Heart left ventricle (tissue), 16 donors: ENCODE results near the gene ALOX5AP. TPM values are rescaled to one million over a fixed set of nuclear protein-coding genes. Genes with fewer than 3 reads are reported as not detected.
A peak's percentile ranks its signal among the peaks of the same experiment; 100 is the strongest.

Experiments used
- ATAC-seq, 4 donors: fragments of 200-7000 bp; cut with Tn5 transposase; one replicate each; pipeline ENCODE4 v1.9.1; 2020 to 2022; ENCODE audit warnings: moderate library complexity in 4 of 4, mild to moderate bottlenecking in 3 of 4, moderate number of reproducible peaks in 1 of 4
- DNase-seq, 5 donors: peaks; one replicate each; pipeline ENCODE4 v3.0.0-alpha.2; 2020
- H3K27ac ChIP-seq, 12 donors: fragments of 200-600 bp; sonication (generic) in 4 of 12; one replicate each; pipeline versions ENCODE4 v1.5.0 to v1.8.0; 2016 to 2022; ENCODE audit warnings: mild to moderate bottlenecking in 2 of 12
- H3K27me3 ChIP-seq, 9 donors: fragments of 200-600 bp; sonication (generic) in 2 of 9; one replicate each; pipeline versions ENCODE4 v1.5.1 to v1.8.0; 2016 to 2022; ENCODE audit warnings: mild to moderate bottlenecking in 3 of 9
- H3K36me3 ChIP-seq, 9 donors: fragments of 200-600 bp; sonication (generic) in 2 of 9; one replicate each; pipeline versions ENCODE4 v1.5.0 to v1.8.0; 2018 to 2022; ENCODE audit warnings: mild to moderate bottlenecking in 2 of 9
- H3K4me1 ChIP-seq, 12 donors: fragments of 200-600 bp; sonication (generic) in 4 of 12; one replicate each; pipeline versions ENCODE4 v1.5.0 to v1.8.0; 2016 to 2022; ENCODE audit warnings: mild to moderate bottlenecking in 3 of 12
- H3K4me3 ChIP-seq, 12 donors: fragments of 200-600 bp; sonication (generic) in 4 of 12; one replicate each; pipeline versions ENCODE4 v1.5.0 to v1.8.0; 2017 to 2022; ENCODE audit warnings: mild to moderate bottlenecking in 9 of 12, moderate library complexity in 4 of 12
- H3K9me3 ChIP-seq, 12 donors: fragments of 200-600 bp; sonication (generic) in 4 of 12; one replicate each; pipeline versions ENCODE4 v1.5.0 to v1.8.0; 2016 to 2022; ENCODE audit warnings: mild to moderate bottlenecking in 1 of 12
- CTCF ChIP-seq, 12 donors: fragments of 200-600 bp; sonication (generic) in 4 of 12; IDR thresholded peaks; one replicate each; pipeline versions ENCODE4 v1.5.0 to v1.8.0; 2018 to 2022; ENCODE audit warnings: antibody characterized with exemption in 12 of 12, mild to moderate bottlenecking in 5 of 12
- POLR2A ChIP-seq, 2 donors: fragments of 450-650 bp; IDR thresholded peaks; one replicate each; pipeline ENCODE4 v1.6.1; 2017; ENCODE audit warnings: antibody characterized with exemption in 2 of 2, mild to moderate bottlenecking in 2 of 2, moderate library complexity in 2 of 2
- WGBS, 4 donors: extraction: QIAGEN DNeasy Blood & Tissue Kit in 2 of 4; methylation state at CpG; one replicate each; pipeline versions ENCODE4 v1.1.5 to v1.1.7; 2013 to 2018; 5-methylcytosine and 5-hydroxymethylcytosine counted together
- intact Hi-C, 10 donors: fragments of 100-400 bp; cut with DNase I; formaldehyde crosslinking; loops; one replicate each; pipeline versions ENCODE4 v1.11.1 to v1.14.2; 2022
- polyA plus RNA-seq, 2 donors: library from polyadenylated mRNA; stranded (reverse); fragments of 200-250 nt; gene quantifications; one replicate each; pipeline ENCODE4 v1.2.3, GENCODE V29; 2013
- total RNA-seq, 9 donors: library from RNA; depleted of rRNA in 2 of 9; stranded (reverse); fragments of >200 nt in 2 of 9; fragmentation: NEBNext Ultra II Directional in 3 of 9; extraction: Animal tissue kit (Norgen Biotek cat#: 25700) in 3 of 9; gene quantifications; one replicate each; pipeline versions ENCODE4 v1.1.0 to v1.2.4, GENCODE V29; 2016 to 2023
- donor health status: ischemic (EF 13 %, LVEDD 7.1; RV severe dilation, severe dysfunction).
- donor health status: healthy with polysubstance abuse.
- donor health status: DM: no; HTN: yes; CAD: no.
- donor health status: DM: no; HTN: no; CAD: no.
- donor health status: ischemic (EF 25% LVEDD 6.9; RV normal size, moderate dysfunction).
- donor health status: ischemic (EF 25% LVEDD 5.7; RV mildly dilated, moderate dysfunction).
- donor health status: healthy.
- donor health status: DM: yes; HTN: yes; CAD: no.
- donor health status: ischemic (EF 35%, LVEDD 5.7; RV mildly dilated, moderate dysfunction).
- donor health status: nonischemic (EF 11% LVEDD 7.7; RV severe dilation, severe dysfunction).
- donor health status: DM: yes; HTN: yes; CAD: no.
- donor health status: PGD.
- donor health status: ischemic (EF 29% LVEDD 5.4; RV normal size, mild dysfunction).
- donor health status: nonischemic (EF 23%, LVEDD 6.1; RV moderate dilation, normal function).

The ALOX5AP gene
- total and polyA plus RNA-seq, 11 donors: 0.88 to 24.3 (median 8.8) TPM

DNA sequence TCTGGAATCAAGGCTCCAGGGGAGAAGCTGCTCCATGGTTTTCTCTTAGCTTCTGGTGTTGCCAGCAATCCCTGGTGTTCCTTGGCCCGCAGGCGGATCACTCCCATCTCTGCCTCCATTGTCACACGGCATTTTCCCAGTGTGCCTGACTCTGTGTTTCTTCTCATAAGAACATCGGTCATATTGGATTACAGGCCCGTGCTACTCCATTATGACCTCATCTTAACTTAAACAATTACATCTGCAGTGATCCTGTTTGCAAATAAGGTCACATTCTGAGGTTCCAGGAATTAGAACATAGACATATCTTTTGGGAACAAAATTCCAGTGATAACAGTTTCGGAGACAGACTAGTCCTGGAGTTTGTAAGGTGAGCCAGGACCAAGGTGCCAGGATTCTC, 23.5 kb upstream of the ALOX5AP start:
- TF ChIP-seq CTCF (IDR thresholded peaks at IDR 0.05) (no peak), POLR2A (IDR thresholded peaks at IDR 0.05) (no peak)
- ATAC-seq: no peak
- Histone ChIP-seq H3K36me3 (no peaks in the 10 kb centered on the region), H3K27me3 (no peaks in the 10 kb centered on the region), H3K9me3 (no peaks in the 10 kb centered on the region), H3K27ac (no peak overlapping the region), H3K4me1 (peaks cover 0 to 48% (median 8%) of the 10 kb centered on the region in 12 donors), H3K4me3 (no peak overlapping the region)
- 84 to 96% (median 94%) methylated on average over 6 of the region's 6 CpGs for WGBS, 4 donors
- intact Hi-C loops: no loop called here
- DNase-seq: no peak

GRCh38 chr13:30712536-30713532, 22.5 kb upstream of the ALOX5AP start:
- TF ChIP-seq CTCF (IDR thresholded peaks at IDR 0.05) (no peak), POLR2A (IDR thresholded peaks at IDR 0.05) (no peak)
- 61 to 70% (median 62%) methylated on average over 13 of the region's 13 CpGs for WGBS, 4 donors
- Histone ChIP-seq H3K4me3 (no peak overlapping the region), H3K4me1 (peaks cover 0 to 48% (median 8%) of the 10 kb centered on the region in 12 donors), H3K9me3 (no peaks in the 10 kb centered on the region), H3K36me3 (no peaks in the 10 kb centered on the region), H3K27ac (peak overlapping the region in 1 of 12 donors; percentile 14), H3K27me3 (no peaks in the 10 kb centered on the region)
- DNase-seq (peak in 2 of 5 donors; percentile 31 to 57), ATAC-seq (peak; percentile 57 to 91 (median 88))
- intact Hi-C loops: no loop called here

DNA sequence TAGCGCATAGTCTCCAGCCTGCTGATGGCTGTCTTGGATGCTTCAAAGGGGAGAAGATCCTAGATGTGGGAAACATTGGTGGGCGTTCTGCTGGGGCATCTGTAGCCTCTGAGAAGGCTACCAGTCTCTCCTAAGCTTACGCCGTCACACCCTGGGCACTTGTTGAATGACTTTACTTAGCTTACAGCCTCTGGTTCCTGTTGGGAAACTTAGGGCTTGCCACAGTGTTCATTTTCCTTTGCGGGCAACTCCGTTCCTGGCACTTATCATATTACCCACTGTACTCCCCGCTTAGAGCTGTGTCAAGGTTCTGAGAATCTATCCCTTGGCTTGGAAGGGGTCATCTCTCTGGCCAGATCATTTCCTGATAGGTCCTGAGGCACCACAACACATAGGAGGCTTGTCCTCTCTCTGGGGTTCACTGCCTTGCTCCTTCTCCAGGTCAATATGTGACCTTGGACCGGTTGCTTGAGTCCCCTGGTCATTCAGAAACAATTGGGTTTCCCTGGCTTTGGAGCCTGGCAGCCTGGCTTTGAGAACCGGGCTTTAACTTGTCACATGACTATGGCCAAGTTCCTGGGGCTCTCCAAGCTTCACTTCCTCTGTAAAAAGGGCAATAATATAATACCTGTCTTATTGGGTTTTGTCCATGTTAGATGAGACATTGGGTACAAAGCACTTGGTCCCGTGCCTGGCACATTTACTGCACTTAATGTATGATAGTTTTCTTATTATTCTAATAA, 20.5 kb upstream of the ALOX5AP start:
- Histone ChIP-seq H3K9me3 (no peaks in the 10 kb centered on the region), H3K36me3 (no peaks in the 10 kb centered on the region), H3K4me3 (no peak overlapping the region), H3K27me3 (peaks cover 0 to 3% (median 0%) of the 10 kb centered on the region in 9 donors), H3K27ac (no peak overlapping the region), H3K4me1 (peaks cover 0 to 59% (median 8%) of the 10 kb centered on the region in 12 donors)
- no peak for DNase-seq
- peak in 1 of 4 donors; percentile 19 for ATAC-seq
- 87 to 93% (median 89%) methylated on average over 10 of the region's 10 CpGs for WGBS, 4 donors
- TF ChIP-seq POLR2A (IDR thresholded peaks at IDR 0.05): no peak
- TF ChIP-seq CTCF (IDR thresholded peaks at IDR 0.05): no peak
- intact Hi-C loops: no loop called here

GRCh38 chr13:30715372-30715756, 20.0 kb upstream of the ALOX5AP start:
- ATAC-seq: no peak
- Histone ChIP-seq H3K36me3 (no peaks in the 10 kb centered on the region), H3K27ac (no peak overlapping the region), H3K4me3 (no peak overlapping the region), H3K4me1 (peaks cover 0 to 64% (median 8%) of the 10 kb centered on the region in 12 donors), H3K27me3 (peaks cover 0 to 3% (median 0%) of the 10 kb centered on the region in 9 donors), H3K9me3 (no peaks in the 10 kb centered on the region)
- no peak for DNase-seq
- no peak for TF ChIP-seq CTCF (IDR thresholded peaks at IDR 0.05)
- TF ChIP-seq POLR2A (IDR thresholded peaks at IDR 0.05): no peak
- 68 to 81% (median 79%) methylated on average over 4 of the region's 4 CpGs for WGBS, 4 donors
- intact Hi-C loops: no loop called here
